NCI-H146 treated with DMSO at 0.1 percent for 48 hours (cell line): ENCODE results near the gene ALAS2.
"Not testable (repeated sequence)": the region's sequence is repeated elsewhere in the genome, so short reads cannot be mapped to it uniquely, and the experiment has no call there.

ENCODE experiments used
- DNase-seq: peaks from one replicate; lab custom pipeline; 2025; ENCODE audit not compliant: unreplicated experiment; lab: John Stamatoyannopoulos, UW

The ALAS2 gene, protein sequence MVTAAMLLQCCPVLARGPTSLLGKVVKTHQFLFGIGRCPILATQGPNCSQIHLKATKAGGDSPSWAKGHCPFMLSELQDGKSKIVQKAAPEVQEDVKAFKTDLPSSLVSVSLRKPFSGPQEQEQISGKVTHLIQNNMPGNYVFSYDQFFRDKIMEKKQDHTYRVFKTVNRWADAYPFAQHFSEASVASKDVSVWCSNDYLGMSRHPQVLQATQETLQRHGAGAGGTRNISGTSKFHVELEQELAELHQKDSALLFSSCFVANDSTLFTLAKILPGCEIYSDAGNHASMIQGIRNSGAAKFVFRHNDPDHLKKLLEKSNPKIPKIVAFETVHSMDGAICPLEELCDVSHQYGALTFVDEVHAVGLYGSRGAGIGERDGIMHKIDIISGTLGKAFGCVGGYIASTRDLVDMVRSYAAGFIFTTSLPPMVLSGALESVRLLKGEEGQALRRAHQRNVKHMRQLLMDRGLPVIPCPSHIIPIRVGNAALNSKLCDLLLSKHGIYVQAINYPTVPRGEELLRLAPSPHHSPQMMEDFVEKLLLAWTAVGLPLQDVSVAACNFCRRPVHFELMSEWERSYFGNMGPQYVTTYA

GRCh38 chrX:55030271-55031205 is at the start of gene ALAS2:
Gene ALAS2, minus strand, starts transcription at chrX:55030977. Its CDS starts 4,977 bp downstream, at chrX:55026000.
- DNase-seq = no peak

DNA sequence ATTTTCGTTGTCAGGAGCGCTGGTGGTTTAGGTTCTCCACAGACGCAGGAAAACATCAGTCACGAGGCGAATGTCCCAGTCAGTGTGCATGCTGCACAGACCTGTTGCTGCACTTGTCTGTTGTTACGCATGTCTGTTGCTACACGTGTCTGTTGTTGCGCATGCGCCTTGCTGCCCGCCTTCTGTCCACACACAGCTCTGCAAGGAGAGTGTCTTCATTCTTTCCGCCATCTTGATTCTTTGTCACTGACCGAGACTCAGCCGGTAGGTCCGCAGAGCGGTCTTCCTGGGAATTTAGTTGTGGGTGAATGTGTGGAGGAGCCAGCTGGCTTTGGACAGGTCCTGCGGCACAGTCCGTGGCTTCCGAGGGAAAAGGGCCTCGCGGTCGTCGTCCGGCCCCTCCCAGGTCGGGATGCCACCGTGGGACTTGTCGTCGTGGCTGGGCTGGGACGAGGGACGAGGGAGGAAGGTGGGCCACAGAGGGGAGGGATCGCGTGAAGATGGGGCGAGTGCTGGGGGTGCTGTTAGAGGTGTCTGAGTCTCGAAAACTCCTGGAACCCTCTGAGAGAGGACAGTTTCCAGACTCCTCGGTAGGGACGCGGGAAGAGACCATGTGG is 44.2 kb upstream of the ALAS2 start, which contains the start of gene PAGE2B:
PAGE2B (plus strand) TSS at position 180 of the 617 bp plus-strand sequence. CDS start 1,012 bp downstream, outside the sequence.
- DNase-seq = no peak

- DNase-seq = no peak
Measured at GRCh38 chrX:55072286-55072685, 41.5 kb upstream of the ALAS2 start.

GRCh38 chrX:55067180-55067579 is 36.4 kb upstream of the ALAS2 start:
- not testable (repeated sequence) for DNase-seq

GRCh38 chrX:55057675-55058249 is 27.0 kb upstream of the ALAS2 start:
- DNase-seq = peak; percentile 5

GRCh38 chrX:55056820-55057674 is 26.3 kb upstream of the ALAS2 start:
- no peak for DNase-seq

- not testable (repeated sequence) for DNase-seq
Measured at GRCh38 chrX:55050599-55050998, 19.8 kb upstream of the ALAS2 start.

- no peak for DNase-seq
Measured at GRCh38 chrX:55041514-55041913, 10.7 kb upstream of the ALAS2 start.

DNA sequence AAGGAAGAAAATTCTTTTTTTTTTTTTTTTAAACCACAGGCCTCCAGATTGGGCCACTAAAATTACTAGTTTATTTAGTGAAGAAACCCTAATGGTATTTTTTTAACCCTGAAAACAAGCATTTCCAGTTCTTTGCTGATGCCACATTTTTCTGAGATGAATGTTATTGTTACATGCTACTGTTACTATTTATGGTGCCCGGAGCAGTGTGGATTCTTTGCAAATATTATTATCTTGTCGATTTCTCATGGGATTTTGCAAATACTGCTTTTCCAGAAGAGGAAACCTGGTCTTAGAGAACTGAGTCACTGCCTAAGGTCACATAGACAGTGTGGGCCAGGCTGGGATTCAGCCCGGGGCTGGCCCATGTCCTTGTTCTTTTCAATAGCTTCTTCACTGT is 8.7 kb upstream of the ALAS2 start:
- no peak for DNase-seq

- DNase-seq = no peak
Measured at GRCh38 chrX:55033429-55033828, 2.7 kb upstream of the ALAS2 start.

GRCh38 chrX:55029291-55029690 is 1.5 kb downstream of the ALAS2 start:
- no peak for DNase-seq

DNA sequence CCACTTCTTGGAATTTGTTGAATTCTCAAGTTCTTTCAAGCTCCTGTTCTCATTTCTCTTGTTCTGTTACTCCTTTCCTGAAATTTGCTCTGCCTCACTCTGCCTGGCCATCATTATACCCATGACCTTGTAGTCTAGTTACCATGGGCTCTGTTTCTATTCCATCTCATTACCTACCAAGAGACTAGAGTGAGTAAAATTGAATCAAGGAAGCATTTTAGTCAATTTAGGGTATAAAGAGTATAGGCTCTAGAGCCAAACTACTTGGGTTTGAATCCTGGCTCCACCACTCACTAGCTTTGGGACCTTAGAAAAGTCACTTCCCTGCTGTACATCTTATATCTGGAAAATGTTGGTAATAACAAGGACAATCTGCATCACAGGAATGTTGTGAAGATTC is 2.2 kb downstream of the ALAS2 start:
- no peak for DNase-seq

- no peak for DNase-seq
Measured at GRCh38 chrX:55028040-55028439, 2.7 kb downstream of the ALAS2 start.

DNA sequence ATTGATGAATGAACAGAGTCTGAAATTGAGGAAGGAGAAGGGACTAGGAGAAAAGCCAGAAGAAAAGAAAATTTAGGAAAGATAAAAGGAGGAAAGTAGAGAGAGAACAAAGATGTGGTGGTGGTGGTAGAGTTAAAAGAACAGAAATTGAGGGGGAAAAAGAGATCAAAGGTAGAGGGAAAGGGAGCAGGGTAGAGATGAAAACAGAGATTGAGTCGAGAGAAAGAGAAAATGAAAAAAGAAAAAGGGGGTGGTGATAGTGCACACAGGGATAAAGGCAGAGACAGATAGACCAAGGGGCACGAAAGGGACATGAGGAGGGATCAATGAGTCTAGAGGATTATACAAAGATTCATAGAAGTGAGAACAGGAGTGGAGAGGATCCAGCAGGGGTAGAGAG is 3.9 kb downstream of the ALAS2 start:
- DNase-seq = no peak

DNA sequence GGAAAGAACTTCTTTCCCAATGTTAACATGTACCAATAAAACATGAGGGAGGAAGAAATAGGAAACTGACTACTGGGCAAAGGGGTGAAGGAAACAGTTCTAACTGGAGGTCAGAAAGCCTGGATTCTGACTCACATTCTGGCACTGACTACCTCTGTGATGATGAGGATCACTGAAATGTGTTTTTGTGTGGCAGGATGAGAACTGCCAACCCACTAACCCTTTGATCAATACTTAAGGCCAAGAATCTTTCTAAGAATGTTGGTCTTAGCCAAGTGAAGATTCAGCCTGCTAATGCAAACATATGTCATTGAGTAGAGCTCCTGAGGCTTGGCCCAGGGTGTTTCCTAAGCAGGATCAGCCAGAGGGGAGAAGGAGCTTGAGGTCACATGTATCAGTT is 4.6 kb downstream of the ALAS2 start:
- DNase-seq = no peak

- DNase-seq = no peak
Measured at GRCh38 chrX:55014897-55015299, 15.9 kb downstream of the ALAS2 start.

- DNase-seq = no peak
Measured at GRCh38 chrX:55011294-55011693, 19.5 kb downstream of the ALAS2 start.

DNA sequence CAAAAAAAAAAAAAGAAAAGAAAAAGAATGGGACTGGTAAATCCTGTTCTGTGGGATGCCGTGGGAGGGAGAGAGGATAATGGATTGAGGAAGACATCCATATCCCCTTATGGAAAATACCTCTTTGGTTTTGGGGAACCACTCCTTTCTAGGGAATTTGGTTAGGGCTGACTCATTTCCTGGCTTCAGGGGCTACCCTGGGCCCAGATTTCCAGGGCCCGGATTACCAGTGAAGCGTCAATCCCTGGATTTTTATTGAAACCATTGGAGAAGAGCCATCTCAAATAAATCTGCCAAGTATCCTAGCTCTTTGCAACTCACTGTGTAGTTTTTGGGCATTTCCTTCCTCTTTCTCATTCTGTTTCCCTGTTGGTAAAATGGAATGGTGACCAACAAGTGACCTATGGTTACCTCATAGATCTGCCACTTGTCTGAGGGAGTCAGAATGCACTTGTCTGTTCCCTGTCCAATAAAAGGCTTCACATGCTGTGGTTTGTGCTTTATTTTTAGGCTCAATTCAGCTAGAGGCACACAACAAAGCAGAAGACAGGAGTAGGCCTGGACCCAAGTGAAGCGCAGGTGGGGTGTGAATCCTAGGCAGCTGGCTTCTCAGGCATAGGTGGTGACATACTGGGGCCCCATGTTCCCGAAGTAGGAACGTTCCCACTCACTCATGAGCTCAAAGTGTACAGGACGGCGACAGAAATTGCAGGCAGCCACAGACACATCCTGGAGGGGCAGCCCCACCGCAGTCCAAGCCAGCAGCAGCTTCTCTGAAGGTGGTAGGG is 22.0 kb downstream of the ALAS2 start:
- no peak for DNase-seq

DNA sequence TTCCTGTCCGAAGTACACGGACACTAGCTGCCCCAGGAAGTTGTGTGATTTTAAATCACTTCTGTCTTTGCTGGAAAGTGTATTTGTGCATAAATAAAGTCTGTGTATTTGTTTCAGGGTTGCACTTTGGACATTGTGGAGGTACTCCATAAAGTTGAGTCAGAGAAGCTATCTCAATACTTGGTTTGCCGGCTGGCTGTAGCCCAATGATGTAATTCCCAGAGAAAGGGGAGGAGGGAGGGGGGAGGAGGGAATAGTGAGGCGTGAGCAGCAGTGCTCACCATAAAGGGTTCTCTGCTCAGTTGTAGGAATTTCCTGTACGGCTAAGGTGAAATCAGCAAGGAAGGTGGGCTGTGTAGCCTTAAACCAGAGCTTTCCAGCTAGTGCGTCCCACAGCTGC is 23.1 kb downstream of the ALAS2 start:
- no peak for DNase-seq
